Cortex of kidney (tissue), 1 donor: ENCODE data around the gene KISS1R.
"Not testable (repeated sequence)": the region's sequence is repeated elsewhere in the genome, so short reads cannot be mapped to it uniquely, and the experiment has no call there.

ENCODE experiments used
- DNase-seq: peaks from one replicate; lab custom pipeline; 2025; lab: John Stamatoyannopoulos, UW

Gene KISS1R

GRCh38 chr19:917323-918151, at the start of gene KISS1R:
KISS1R (plus strand) TSS chr19:917333; CDS start chr19:917503, 170 bp downstream.
- DNase-seq: no peak

DNA sequence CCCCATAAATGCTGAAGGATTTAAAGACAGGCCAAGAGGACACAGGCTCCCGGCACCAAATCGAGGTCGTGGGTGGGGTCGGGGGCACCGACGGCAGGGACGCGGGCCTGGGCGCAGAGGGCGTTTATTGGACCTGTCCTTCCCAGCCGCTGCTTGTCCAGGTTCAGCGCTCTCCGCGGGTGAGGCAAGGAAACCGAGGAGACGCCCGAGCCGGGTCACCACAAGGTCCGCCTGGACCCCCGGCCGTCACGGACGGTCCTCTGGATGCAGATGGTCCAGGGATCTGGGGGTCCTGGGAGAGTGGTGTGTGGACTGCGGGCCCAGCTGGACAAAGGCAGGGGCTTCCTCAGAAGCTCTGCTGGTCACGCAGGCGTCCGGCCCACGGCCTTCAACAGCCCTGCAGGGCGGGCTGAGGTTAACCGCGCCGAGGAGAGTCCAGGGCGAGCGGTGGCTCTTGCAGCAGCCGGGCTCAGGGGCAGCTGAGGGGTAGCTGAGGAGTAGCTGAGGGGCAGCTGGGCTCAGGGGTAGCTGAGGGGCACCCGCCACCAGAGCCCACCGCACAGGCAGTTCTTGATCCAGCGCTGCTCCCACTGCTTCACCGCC, 49.2 kb upstream of the KISS1R start:
- DNase-seq: no peak

DNA sequence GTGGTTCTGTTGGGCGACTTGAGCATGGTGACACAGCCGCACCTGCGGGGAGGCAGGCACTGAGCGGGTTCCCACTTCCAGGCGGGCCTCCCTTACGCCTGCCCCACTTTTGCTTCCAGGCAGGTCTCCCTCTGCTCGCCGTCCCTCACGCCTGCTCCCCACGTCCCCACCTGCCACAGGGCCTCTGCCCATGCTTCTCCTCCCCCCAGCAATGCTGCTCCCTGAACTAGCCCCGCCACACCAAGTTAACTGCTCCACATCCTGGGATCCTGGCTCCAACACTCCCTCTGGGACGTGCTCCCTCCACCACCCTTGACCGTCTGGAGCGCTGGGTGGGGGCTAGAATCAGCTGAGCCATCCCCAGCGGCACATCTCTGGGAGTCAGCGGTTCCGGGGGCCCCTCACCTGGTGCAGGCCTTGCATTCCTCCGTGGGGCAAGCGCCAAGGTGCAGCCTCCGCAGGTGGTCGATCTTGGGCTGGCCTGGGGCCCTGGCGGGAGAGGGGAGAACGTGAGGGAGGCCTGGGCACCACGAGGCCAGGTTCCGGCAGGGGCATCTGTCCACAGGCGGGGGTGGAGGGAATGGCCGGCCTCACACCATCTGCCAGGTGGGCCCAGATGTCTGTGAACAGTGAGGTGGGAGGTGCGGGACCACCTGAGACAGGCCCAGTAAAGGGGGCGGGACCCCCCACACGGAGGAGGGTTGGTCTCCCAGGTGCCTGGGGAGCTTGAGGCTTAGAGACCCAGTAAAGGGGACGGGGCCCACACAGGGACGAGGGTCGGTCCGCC, 48.5 kb upstream of the KISS1R start:
- DNase-seq: no peak

GRCh38 chr19:869245-870177, 47.6 kb upstream of the KISS1R start:
- no peak for DNase-seq

DNA sequence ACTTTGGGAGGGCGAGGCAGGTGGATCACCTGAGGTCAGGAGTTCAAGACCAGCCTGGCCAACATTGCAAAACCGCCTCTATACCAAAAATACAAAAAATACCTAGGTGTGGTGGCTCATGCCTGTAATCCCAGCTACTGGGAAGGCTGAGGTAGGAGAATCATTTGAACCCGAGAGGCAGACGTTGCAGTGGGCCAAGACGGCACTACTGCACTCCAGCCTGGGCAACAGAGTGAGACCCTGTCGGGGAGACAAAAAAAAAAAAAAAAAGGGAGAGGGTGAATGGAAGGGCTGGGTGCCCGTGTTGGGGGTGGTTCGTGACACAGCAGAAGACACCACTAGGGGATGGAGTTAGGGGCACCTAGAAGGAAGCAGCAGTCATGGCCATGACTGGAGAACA, 46.8 kb upstream of the KISS1R start:
- no peak for DNase-seq

- DNase-seq: no peak
These were observed 46.2 kb upstream of the KISS1R start for GRCh38 chr19:870963-871401.

GRCh38 chr19:871446-872265, 45.5 kb upstream of the KISS1R start:
- DNase-seq: no peak

DNA sequence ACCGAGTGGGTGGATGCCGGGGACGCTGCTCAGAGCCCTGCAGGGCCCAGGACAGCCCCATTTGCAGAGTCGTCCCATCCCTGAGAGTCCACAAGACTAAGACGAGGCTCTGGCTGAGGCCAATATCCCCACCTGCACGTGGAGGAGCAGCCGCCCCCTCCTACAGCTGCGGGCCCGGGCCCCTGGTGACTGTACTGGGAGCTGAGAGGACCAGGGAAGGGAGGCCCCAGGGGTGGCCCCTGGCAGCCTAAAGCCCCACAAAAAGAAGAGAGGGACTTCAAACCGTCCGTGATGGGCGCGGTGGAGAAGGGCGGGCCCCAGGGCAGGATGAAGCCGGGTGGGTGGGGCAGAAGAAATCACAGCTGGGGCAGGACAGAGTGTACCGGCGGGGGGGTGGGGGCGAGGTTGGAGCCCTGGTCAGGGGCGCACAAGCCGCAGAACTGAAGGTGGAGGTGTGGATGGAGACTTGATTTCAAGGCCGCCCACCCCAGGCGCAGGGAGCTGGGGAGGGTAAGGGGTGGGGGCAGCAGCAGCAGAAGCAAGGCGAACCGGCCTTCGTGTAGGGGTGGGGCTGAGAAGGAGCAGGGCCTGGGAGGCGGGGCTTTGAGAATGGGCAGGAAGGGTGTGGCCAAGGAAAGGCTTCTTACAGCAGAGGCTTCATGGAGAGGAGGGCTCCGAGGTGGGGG, 44.7 kb upstream of the KISS1R start:
- DNase-seq: no peak

DNA sequence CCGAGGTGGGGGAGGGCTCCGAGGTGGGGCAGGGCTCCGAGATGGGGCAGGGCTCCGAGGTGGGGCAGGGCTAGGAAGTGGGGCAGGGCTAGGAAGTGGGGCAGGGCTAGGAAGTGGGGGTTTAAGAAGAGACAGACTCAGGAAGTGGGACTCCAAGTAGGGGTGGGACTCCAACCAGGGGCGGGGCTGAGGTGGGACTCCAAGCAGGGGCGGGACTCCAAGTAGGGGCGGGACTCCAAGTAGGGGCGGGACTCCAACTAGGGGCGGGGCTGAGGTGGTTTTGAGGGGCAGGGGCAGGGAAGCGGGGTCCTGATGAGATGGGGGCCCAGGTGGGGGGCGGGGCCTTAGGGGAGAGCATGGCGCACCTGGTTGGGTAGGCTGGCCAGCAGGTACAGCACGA, 44.0 kb upstream of the KISS1R start:
- no peak for DNase-seq

- DNase-seq: no peak
These were observed 43.5 kb upstream of the KISS1R start for GRCh38 chr19:873561-874041.

DNA sequence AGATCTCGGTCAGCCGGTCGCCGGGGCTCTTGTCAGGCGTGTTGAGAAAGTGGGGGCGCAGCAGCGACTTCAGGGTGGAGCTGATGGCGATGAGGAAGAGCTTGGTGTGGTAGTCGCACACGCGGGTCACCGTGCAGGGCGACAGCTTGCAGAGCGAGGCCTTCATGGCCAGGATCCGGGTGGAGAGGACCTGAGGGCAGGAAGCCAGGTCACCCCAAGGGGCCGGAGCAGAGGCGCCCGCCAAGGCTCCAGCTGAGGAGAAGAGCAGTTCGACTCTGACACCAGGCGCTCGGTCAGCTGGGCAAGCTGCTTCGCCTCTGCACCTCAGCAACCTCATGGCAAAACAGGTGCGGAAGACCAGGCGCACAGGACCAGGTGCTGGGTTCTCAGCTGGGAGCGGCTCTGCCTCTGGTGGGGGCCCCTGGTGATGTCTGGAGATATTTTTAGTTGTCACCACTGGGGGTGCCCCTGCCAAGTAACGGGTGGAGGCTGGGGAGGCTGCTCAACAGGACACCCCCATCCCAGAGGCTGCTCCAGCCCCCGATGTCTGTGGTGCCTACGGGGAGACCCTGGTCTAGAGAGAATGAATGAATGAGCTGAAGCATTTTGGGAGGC, 41.8 kb upstream of the KISS1R start:
- no peak for DNase-seq

- no peak for DNase-seq
These were observed 41.0 kb upstream of the KISS1R start for GRCh38 chr19:876089-876488.

DNA sequence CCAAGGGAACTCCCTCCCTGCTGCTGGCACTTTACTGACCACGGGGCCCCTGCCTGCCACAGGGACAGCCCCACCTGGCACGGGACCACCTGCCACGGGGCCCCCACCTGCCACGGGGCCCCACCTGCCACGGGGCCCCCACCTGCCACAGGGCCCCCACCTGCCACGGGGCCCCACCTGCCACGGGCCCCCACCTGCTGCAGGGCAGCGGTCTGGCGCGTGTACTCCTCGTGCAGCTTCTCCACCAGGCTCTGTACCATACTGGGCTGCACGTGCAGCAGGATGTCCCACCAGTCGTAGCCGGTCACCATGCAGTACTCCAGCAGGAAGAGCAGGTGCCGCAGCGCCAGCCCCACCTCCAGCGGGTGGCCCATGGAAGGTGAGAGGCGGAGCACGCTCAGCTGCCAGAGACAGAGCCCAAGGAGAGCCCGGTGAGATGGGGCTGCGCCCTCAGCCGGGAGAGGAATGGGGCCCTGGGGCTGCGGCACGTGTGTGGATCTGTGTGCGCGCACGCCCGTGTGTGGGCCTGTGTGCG, 40.3 kb upstream of the KISS1R start:
- DNase-seq: no peak

- DNase-seq: not testable (repeated sequence)
These were observed 39.0 kb upstream of the KISS1R start for GRCh38 chr19:877992-878660.

DNA sequence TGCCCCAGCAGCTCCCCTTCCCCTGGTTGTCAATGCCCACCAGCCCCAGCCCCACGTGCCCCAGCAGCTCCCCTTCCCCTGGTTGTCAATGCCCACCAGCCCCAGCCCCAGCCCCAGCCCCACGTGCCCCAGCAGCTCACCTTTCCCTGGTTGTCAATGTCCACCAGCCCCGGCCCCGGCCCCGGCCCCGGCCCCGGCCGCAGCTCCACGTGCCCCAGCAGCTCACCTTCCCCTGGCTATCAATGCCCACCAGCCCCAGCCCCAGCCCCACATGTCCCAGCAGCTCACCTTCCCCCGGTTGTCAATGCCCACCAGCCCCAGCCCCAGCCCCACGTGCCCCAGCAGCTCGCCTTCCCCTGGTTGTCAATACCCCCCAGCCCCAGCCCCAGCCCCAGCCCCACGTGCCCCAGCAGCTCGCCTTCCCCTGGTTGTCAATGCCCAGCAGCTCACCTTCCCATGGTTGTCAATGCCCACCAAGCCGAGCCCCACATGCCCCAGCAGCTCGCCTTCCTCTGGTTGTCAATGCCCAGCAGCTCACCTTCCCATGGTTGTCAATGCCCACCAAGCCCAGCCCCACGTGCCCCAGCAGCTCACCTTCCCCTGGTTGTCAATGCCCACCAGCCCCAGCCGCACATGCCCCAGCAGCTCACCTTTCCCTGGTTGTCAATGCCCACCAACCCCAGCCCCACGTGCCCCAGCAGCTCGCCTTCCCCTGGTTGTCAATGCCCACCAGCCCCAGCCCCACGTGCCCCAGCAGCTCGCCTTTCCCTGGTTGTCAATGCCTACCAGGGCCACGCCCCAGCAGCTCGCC, 38.2 kb upstream of the KISS1R start:
- not testable (repeated sequence) for DNase-seq

- DNase-seq: no peak
These were observed 37.3 kb upstream of the KISS1R start for GRCh38 chr19:879711-880438.
